Hematopoietic multipotent progenitor cell treated with erythropoietin and hydrocortisone succinate and interleukin-3 and kit ligand, for 15 days (in vitro differentiated cells): Measurements from ENCODE around the gene MVB12B.

ENCODE experiments used
- DNase-seq: peaks from one replicate; pipeline ENCODE4 v3.0.0-alpha.2; 2015; ENCODE audit warnings: low spot score

The MVB12B gene

DNA sequence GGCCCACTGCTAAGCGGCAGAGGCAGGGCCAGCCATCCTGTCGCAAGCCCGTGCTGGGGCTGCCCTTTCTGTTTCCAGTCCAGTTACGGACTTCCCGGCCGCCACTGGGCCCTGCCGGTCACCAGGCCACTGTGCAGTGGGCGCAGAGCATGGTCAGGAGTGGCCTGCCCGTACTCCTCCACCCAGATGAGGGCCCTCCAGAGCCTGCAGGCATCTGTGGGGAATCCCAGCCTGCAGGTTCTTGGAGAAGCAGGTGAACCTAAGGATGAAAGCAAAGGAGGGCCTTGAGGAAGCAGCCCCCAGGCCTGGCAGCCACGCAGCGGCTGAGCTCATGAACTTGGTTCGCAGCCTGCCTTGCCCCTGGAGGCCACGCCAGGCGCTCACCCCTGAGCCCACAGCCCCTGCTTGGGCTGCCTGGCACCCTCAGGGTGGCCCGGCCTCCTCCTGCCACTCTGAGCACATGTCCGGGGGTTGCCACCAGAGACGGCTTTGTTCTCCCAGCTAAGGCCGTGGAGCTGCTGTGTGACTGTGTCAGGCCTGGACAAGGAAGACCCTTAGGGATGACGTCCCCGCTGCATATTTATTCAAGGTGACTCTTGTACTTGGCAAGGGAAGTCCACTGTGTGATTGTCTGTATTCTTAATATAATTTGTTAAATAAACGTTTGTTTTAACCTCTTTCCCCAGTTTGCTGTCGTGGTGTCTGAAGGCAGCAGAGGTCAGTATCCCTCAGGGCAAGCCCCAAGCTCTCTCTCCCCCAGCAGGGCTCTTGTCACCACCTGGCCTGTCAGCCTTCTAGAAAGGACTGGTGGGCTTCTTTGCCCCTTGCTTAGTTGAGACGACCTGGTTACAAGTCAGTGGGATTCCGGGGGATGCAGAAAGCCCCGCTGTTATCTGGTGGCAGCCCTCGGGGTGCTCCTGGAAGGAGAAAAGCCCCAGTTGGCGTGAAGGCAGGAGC is 180.0 kb downstream of the MVB12B start:
- DNase-seq = no peak

GRCh38 chr9:126507318-126508109 is 180.9 kb downstream of the MVB12B start:
- no peak for DNase-seq

- DNase-seq = no peak
Measured at GRCh38 chr9:126508171-126508591, 181.6 kb downstream of the MVB12B start.

- no peak for DNase-seq
Measured at GRCh38 chr9:126508928-126509327, 182.3 kb downstream of the MVB12B start.

DNA sequence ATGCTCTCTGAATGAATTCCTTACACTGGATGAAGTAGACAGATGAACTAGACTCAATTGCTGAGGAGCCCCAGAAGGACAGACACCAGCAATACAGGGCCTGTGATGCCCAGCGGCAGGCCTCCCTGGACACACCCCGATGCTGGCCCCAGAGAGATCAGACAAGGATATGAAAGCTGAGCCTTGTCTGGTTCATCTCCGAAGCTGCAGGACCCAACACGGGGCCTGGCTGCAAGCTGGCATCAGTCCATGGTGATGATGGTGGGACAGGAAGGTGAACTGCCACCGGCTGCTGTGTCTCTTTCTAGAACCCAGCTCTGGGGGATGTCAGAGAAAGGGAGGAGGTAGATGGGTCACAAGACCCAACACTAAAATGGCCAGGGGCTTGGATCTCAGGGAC is 183.1 kb downstream of the MVB12B start:
- no peak for DNase-seq

DNA sequence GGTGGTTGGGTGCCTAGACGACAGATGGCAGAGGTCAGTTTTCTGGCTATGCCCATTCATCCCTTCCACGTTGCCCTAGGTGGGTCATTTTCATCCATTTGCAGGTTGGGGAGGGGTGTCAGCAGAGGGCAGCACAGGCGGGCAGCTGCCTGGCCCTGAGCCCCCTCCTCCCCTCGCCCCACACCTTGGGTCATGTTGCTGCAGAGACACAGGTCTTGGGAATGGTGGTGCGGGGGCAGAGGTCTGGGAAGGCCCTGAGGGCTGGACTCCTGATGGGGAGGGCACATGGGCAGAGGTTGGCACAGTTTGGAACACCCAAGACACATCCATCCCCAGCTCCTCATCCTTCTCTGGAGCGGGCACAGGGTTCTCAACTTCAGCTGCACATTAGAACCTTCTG is 183.9 kb downstream of the MVB12B start:
- no peak for DNase-seq

- no peak for DNase-seq
Measured at GRCh38 chr9:126511411-126511810, 184.8 kb downstream of the MVB12B start.

- no peak for DNase-seq
Measured at GRCh38 chr9:126513159-126514036, 186.8 kb downstream of the MVB12B start.

- peak; percentile 57 for DNase-seq
Measured at GRCh38 chr9:126514037-126514821, 187.6 kb downstream of the MVB12B start.

DNA sequence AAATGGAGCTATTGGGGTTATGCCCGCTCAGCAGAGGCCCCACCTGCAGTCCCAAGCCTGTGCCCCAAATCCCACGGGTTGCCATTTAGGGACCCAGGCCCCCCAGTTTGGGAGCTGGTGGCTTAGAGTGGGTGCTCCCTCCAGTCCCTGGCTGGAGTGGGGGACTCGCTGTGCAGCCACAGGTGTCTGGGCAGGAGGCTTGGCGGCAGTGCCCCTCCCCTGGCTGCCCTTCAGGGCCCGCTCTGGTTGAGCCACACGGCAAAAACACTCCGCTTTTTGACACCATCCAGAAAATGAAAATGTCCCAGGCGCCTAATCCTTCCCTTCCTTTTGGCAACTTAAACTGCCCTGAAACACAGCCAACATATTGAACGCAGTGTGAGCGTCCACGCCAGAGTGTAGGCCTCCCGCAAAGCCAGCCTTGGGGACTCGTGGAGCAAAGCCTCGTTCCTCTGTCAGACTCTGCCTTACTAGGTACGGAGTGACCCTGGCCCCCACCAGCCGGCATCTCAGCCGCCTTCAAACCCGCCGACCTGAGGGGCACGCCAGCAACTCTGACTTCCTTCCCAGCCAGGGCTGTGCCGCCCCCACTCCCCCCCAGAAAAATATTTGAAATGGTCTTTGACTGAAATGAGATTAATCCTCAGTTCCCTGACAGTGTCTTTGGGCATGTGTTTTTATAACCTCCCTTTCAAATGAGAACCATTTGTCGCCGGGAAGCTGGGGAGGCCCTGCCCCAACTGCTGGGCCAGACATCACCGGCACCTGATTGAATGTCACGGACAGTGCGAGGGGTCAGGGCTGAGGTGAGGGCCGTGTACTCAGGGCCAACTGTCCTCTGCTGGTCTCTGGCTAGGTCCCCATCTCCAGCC is 188.6 kb downstream of the MVB12B start:
- DNase-seq = no peak

GRCh38 chr9:126515873-126516505 is 189.4 kb downstream of the MVB12B start:
- DNase-seq = no peak

DNA sequence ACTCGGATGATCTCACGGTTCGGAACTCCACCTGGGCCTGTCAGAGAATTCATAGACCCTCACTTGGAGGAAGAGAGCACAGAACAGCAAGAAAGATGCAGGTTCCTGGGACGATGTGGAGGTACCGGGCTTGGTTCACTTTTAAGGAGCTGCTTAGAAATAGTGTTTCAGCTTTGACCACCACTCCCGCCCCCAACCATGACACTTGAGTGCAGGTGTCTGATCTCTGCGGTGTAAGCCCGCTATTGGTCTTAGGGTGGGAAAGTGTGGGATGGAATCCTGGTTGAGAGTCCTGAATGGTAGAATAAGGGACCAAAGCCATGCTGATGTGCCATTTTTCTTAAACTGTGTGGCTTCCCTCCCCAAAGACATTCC is 189.9 kb downstream of the MVB12B start:
- DNase-seq = no peak

DNA sequence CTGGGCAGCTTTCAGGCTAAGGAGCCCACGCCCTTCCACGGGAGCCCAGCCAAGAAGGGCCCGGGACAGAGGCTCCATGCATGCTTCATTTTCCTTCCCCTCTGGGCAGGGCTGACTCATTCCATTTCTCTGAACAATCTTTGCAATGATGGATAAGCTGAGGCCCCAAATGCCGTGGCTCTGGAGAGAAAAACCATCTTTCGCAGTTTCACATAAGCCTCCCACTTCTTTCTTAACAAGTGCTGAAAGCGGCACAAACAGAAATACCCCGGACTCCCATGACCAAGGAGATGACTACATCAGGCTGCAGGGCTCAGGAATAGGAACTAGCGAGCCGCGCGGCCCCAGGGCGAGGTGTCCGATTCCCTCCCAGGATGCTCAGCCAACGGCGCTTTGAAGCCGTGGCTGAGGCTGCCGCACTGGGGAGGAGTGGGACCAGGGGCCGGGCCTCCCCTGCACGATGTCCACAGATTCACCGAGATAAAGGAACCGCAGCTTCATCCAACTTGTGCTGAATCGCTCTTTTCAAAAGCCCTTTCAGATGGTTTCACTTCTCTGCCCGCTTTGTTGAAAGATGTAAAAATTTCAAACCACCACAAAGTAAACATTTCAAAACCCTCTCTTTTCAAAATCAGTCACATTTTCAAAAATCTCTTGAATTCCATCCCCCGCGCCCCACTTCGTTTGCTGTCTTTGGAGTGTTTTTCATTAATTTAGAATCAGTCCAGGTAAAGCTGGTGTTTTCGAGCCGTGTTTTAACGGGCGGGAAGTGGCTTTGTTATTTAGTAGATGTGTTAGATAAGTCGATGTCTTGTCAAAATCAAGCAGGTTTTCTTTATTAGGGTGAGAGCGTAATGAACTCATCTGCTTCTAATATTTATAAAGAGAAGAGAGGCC is 190.6 kb downstream of the MVB12B start:
- DNase-seq = no peak

DNA sequence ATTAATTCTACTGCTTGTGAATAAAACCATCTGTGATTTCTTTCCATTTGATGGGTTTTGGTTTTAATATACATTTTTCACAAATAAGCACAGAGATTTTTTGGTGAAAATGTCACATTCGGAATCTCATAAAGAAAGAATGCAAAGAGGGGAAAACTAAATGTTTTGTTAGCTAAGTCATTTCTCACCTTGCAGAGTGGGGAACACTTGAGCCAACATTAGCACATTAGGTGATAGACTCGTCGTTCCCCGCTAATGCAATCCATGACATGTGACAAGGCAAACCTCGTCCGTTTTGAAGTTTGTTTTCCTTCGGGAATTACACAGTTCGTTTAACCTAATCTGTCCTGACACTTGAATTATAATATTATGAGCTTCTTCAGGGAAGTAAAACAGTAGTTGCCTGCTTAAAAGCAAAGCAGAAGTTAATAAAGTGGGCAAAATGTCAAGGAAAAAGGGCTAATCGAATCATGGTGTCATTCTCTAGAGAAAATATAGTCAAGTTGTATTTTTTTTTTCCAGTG is 191.3 kb downstream of the MVB12B start:
- DNase-seq = no peak

GRCh38 chr9:126518763-126519162 is 192.1 kb downstream of the MVB12B start:
- DNase-seq = no peak

DNA sequence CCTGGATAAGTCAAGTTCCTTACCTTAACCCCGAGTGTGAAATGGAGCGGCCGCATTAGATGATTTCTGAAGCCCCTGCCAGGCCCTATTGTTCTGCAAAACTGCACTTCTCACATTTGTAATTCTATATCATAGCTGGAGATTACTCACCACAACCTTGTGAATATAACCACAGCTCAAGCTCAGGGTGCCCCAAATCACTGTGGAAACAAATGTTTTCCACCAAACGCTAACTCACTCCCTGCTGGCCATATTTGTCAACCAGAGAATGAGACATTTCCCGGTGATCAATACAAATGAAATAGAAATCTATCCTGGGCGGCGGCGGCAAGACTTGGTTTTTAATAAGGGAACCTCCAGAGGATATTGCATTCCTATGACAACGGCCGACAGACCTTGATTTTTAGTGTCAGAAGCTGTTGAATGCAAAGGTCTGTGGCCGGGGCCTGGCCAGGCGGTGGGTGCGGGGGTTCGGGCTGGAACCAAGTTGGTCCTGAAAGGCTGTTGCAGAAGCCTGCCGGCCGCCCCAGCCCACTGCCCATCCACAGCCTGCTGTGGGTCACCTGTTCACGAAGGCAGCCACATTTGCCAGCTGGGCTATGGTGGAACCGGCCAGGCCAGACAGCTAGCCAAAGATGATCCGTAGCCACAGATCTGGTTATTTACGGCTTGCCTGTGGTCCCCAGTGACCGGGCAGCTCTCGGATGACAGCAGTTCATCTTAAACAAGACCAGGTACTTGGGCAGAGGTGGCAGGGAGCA is 193.2 kb downstream of the MVB12B start:
- DNase-seq = no peak

- no peak for DNase-seq
Measured at GRCh38 chr9:126520453-126520852, 193.8 kb downstream of the MVB12B start.

DNA sequence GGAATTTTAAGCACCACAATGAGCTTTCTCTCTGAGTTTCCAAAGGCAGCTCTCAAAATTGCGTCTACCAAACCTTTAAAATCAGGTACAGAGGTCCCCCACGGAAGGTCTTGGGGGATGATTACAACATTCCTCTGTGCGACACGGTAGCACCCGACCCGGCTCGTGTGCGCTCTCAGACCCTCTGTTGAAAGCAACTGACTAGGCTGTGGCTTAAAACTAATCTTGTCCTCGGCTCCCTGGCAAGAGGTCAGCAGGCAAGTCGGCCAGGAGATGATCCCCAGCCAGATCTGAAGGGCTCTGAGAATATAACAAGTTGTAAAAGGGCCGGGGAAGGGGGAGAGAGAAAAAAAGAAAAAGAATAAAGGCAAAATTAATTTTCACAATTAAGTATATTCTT is 194.5 kb downstream of the MVB12B start:
- DNase-seq = no peak
